Endodermal cell (in vitro differentiated cells): ENCODE measurements around the gene CDK5RAP2. TPM values are rescaled to one million over a fixed set of nuclear protein-coding genes. Genes with fewer than 3 reads are reported as not detected.
A peak's percentile ranks its signal among the peaks of the same experiment; 100 is the strongest.

Experiments
- DNase-seq: peaks from one replicate; pipeline ENCODE4 v3.0.0-alpha.2; 2017
- H3K27ac ChIP-seq: 2 replicates; pipeline ENCODE4 v1.5.1; 2013; ENCODE audit warnings: mild to moderate bottlenecking, low read depth, low read length, moderate library complexity
- H3K27me3 ChIP-seq: 2 replicates; pipeline ENCODE4 v1.6.1; 2013; ENCODE audit warnings: mild to moderate bottlenecking, low read length, moderate library complexity; ENCODE audit not compliant: insufficient read depth, control insufficient read depth, poor library complexity, severe bottlenecking
- H3K36me3 ChIP-seq: 2 replicates; pipeline ENCODE4 v1.7.0; 2013; ENCODE audit warnings: mild to moderate bottlenecking, low read length, moderate library complexity; ENCODE audit not compliant: control insufficient read depth, insufficient read depth
- H3K4me1 ChIP-seq: one replicate; pipeline ENCODE4 v1.7.0; 2013; ENCODE audit warnings: low read length; ENCODE audit not compliant: control insufficient read depth, insufficient read depth
- H3K4me3 ChIP-seq: 2 replicates; pipeline ENCODE4 v1.5.1; 2013; ENCODE audit warnings: mild to moderate bottlenecking, low read length, moderate library complexity
- H3K9ac ChIP-seq: 2 replicates; pipeline ENCODE4 v1.6.1; 2013; ENCODE audit warnings: mild to moderate bottlenecking, low read length, moderate library complexity; ENCODE audit not compliant: poor library complexity, severe bottlenecking; ENCODE audit errors: extremely low read depth
- H3K9me3 ChIP-seq: 2 replicates; pipeline ENCODE4 v1.6.1; 2013; ENCODE audit warnings: mild to moderate bottlenecking, low read length, moderate library complexity; ENCODE audit not compliant: control insufficient read depth
- H3K27ac Mint-ChIP-seq: 2 replicates; pipeline ENCODE4 v1.8.0; 2020; ENCODE audit warnings: mixed read lengths
- H3K27me3 Mint-ChIP-seq: 2 replicates; pipeline ENCODE4 v1.8.0; 2021; ENCODE audit warnings: mild to moderate bottlenecking, mixed read lengths; ENCODE audit not compliant: insufficient read depth
- H3K36me3 Mint-ChIP-seq: 2 replicates; pipeline ENCODE4 v1.8.0; 2020; ENCODE audit warnings: low read depth, mixed read lengths
- H3K4me1 Mint-ChIP-seq: 2 replicates; pipeline ENCODE4 v1.8.0; 2020; ENCODE audit warnings: mixed read lengths
- H3K4me3 Mint-ChIP-seq: 2 replicates; pipeline ENCODE4 v1.8.0; 2020; ENCODE audit warnings: mild to moderate bottlenecking, moderate library complexity, mixed read lengths
- H3K9me3 Mint-ChIP-seq: 2 replicates; pipeline ENCODE4 v1.8.0; 2020; ENCODE audit warnings: mild to moderate bottlenecking, mixed read lengths
- WGBS, 2 experiments: methylation state at CpG; one replicate each; pipeline versions ENCODE4 v1.1.5 to v1.1.7; 2013; ENCODE audit warnings: missing lambda C conversion rate in 2 of 2, mixed read lengths in 1 of 2; ENCODE audit not compliant: insufficient coverage in 1 of 2, insufficient read length in 1 of 2; 5-methylcytosine and 5-hydroxymethylcytosine counted together
- total RNA-seq, 2 donors: library from RNA; stranded (reverse); fragmentation: NEBNext Ultra II Directional in 1 of 2; extraction: Animal tissue kit (Norgen Biotek cat#: 25700) in 1 of 2; gene quantifications; 2 replicates in 1 of 2; 3 replicates in 1 of 2; pipeline ENCODE4 v1.2.1, GENCODE V29; 2021
- TF ChIP-seq, protein P1 (sequence below): fragments of 200-600 bp; sonication (generic); conservative IDR thresholded peaks from 2 replicates; pipeline ENCODE4 v1.5.0; 2021; ENCODE audit warnings: antibody characterized with exemption, mild to moderate bottlenecking

Gene CDK5RAP2
- total RNA-seq, 2 donors from 2014 or later = 68.2 to 92.0 TPM

DNA sequence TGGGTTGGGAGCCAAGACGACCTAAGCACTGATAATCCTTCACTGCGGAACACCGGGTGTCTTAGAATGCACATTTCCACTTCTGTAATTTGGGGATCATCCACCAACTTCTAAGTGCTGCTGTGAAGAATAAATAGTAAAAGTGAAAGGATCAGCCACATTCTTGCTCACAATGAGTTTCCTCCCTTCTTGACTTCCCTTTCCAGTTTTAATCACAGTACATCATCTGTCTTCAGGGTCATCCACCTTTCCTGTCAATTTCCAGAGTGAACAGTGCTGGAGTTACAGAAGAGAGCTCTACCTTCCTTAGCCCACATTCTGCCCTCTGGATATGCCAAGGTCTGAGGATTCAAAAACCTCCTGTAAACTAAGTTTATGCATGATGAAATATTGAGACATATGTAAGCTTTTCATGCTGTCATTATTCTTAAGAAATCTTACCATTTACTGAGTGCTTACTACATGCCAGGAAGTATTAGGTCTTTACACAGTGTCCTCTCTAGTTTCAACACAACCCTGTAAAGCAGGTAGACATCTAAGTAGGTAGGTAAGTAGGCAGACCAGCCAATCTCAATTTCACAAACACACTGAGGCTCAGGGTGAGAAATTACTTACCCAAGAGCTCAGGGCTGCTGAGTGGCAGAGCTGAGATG lies 105.2 kb downstream of the CDK5RAP2 start:
- H3K9me3 ChIP-seq = no peaks in the 10 kb centered on the region
- DNase-seq = no peak
- H3K36me3 ChIP-seq = peaks cover 66% of the 10 kb centered on the region
- no peak overlapping the region for H3K27ac ChIP-seq
- Mint-ChIP-seq H3K4me1 (no peaks in the 10 kb centered on the region), H3K4me3 (no peak overlapping the region), H3K27me3 (no peaks in the 10 kb centered on the region), H3K9me3 (no peaks in the 10 kb centered on the region), H3K36me3 (peaks cover 49% of the 10 kb centered on the region), H3K27ac (no peak overlapping the region)
- H3K9ac ChIP-seq = no peak overlapping the region
- TF ChIP-seq, protein P1, sequence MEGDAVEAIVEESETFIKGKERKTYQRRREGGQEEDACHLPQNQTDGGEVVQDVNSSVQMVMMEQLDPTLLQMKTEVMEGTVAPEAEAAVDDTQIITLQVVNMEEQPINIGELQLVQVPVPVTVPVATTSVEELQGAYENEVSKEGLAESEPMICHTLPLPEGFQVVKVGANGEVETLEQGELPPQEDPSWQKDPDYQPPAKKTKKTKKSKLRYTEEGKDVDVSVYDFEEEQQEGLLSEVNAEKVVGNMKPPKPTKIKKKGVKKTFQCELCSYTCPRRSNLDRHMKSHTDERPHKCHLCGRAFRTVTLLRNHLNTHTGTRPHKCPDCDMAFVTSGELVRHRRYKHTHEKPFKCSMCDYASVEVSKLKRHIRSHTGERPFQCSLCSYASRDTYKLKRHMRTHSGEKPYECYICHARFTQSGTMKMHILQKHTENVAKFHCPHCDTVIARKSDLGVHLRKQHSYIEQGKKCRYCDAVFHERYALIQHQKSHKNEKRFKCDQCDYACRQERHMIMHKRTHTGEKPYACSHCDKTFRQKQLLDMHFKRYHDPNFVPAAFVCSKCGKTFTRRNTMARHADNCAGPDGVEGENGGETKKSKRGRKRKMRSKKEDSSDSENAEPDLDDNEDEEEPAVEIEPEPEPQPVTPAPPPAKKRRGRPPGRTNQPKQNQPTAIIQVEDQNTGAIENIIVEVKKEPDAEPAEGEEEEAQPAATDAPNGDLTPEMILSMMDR = no peak
- H3K4me1 ChIP-seq = no peaks in the 10 kb centered on the region
- H3K27me3 ChIP-seq = no peaks in the 10 kb centered on the region
- 97 to 100% methylated on average over 3 of the region's 3 CpGs for WGBS, 2 experiments
- no peak overlapping the region for H3K4me3 ChIP-seq

DNA sequence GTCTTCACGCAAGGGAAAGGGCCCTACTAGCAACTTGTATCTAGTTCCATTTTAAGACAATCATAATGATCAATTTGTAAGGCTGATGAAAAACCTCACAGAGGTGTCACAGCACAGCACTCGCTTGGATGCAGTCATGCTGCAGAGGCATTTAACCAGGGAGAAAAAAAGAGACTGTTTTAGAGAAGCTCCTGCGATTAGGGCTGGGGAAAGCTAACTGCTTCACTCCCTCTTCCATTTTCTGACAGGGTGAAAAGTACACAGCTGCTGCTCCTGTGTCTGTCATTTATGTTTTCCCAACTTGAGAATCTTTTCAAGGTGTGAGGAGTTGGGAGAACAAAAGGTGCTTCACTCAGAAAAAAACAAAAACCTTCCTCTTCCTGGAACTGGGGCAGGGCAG lies 106.4 kb downstream of the CDK5RAP2 start:
- H3K4me3 Mint-ChIP-seq = no peak overlapping the region
- DNase-seq = no peak
- Histone ChIP-seq H3K27me3 (no peaks in the 10 kb centered on the region), H3K9ac (no peak overlapping the region), H3K4me3 (no peak overlapping the region), H3K36me3 (peaks cover 70% of the 10 kb centered on the region), H3K4me1 (no peaks in the 10 kb centered on the region), H3K9me3 (no peaks in the 10 kb centered on the region), H3K27ac (no peak overlapping the region)
- H3K4me1 Mint-ChIP-seq = no peaks in the 10 kb centered on the region
- TF ChIP-seq, protein P1 = no peak
- WGBS, 2 experiments = 94% methylated on average over 3 of the region's 3 CpGs
- H3K27me3 Mint-ChIP-seq = no peaks in the 10 kb centered on the region
- H3K36me3 Mint-ChIP-seq = peaks cover 44% of the 10 kb centered on the region
- no peak overlapping the region for H3K27ac Mint-ChIP-seq
- H3K9me3 Mint-ChIP-seq = no peaks in the 10 kb centered on the region

GRCh38 chr9:120465685-120466407 lies 114.1 kb downstream of the CDK5RAP2 start:
- 94% methylated on average over 3 of the region's 3 CpGs; no CpG with 5 or more reads in 1 of the 2 experiments for WGBS, 2 experiments
- Histone ChIP-seq H3K9ac (no peak overlapping the region), H3K4me1 (no peaks in the 10 kb centered on the region), H3K4me3 (no peak overlapping the region), H3K9me3 (no peaks in the 10 kb centered on the region), H3K27me3 (no peaks in the 10 kb centered on the region), H3K27ac (no peak overlapping the region), H3K36me3 (peaks cover 66% of the 10 kb centered on the region)
- Mint-ChIP-seq H3K36me3 (peaks cover 46% of the 10 kb centered on the region), H3K4me3 (no peak overlapping the region), H3K27me3 (no peaks in the 10 kb centered on the region), H3K4me1 (no peaks in the 10 kb centered on the region), H3K9me3 (no peaks in the 10 kb centered on the region), H3K27ac (no peak overlapping the region)
- peak; percentile 0 for DNase-seq
- TF ChIP-seq, protein P1 = no peak
